GM18508 (cell line): Measurements from ENCODE around the gene METTL17.
"Not testable (repeated sequence)": the region's sequence is repeated elsewhere in the genome, so short reads cannot be mapped to it uniquely, and the experiment has no call there.

Experiments
- ATAC-seq: cut with Tn5 transposase; IDR thresholded peaks from one replicate; pipeline ENCODE4 v1.9.1; 2021; ENCODE audit warnings: moderate number of reproducible peaks; ENCODE audit not compliant: insufficient read depth, unreplicated experiment

METTL17 gene

GRCh38 chr14:21023817-21024584 is 34.2 kb downstream of the METTL17 start:
- ATAC-seq: no peak

GRCh38 chr14:21024585-21025370 is 35.0 kb downstream of the METTL17 start, which contains the start of gene NDRG2:
Gene NDRG2 (minus strand): TSS chr14:21025061. CDS start chr14:21023315, 1,746 bp downstream.
- ATAC-seq: no peak

- ATAC-seq: no peak
These were observed 35.8 kb downstream of the METTL17 start for GRCh38 chr14:21025371-21026273.

GRCh38 chr14:21026274-21026987 is 36.7 kb downstream of the METTL17 start:
- no peak for ATAC-seq

GRCh38 chr14:21026988-21027315 is 37.2 kb downstream of the METTL17 start:
- ATAC-seq: no peak

GRCh38 chr14:21029917-21030316 is 40.1 kb downstream of the METTL17 start, which contains the start of gene TPPP2:
Gene TPPP2 (plus strand): TSS chr14:21030217. CDS start chr14:21030582, 365 bp downstream.
- ATAC-seq: no peak

GRCh38 chr14:21030531-21030930 is 40.8 kb downstream of the METTL17 start:
- no peak for ATAC-seq

- no peak for ATAC-seq
These were observed 42.7 kb downstream of the METTL17 start for GRCh38 chr14:21032326-21033132.

GRCh38 chr14:21033133-21033698 is 43.4 kb downstream of the METTL17 start:
- ATAC-seq: no peak

- no peak for ATAC-seq
These were observed 44.9 kb downstream of the METTL17 start, which contains the start of gene RNASE13 for GRCh38 chr14:21034707-21035106. Gene RNASE13 (minus strand): TSS chr14:21034807. CDS start chr14:21034288, 519 bp downstream.

GRCh38 chr14:21036751-21037150 is 47.0 kb downstream of the METTL17 start:
- no peak for ATAC-seq

GRCh38 chr14:21037156-21037555 is 47.4 kb downstream of the METTL17 start:
- no peak for ATAC-seq

- no peak for ATAC-seq
These were observed 49.0 kb downstream of the METTL17 start for GRCh38 chr14:21038441-21039422.

- ATAC-seq: no peak
These were observed 50.0 kb downstream of the METTL17 start for GRCh38 chr14:21039585-21040369.

GRCh38 chr14:21040370-21040925 is 50.7 kb downstream of the METTL17 start:
- no peak for ATAC-seq

- not testable (repeated sequence) for ATAC-seq
These were observed 51.2 kb downstream of the METTL17 start for GRCh38 chr14:21040941-21041340.
